ENCODE results near the gene SLC6A16. TPM values are rescaled to one million over a fixed set of nuclear protein-coding genes. Genes with fewer than 3 reads are reported as not detected.
"Not testable (repeated sequence)": the region's sequence is repeated elsewhere in the genome, so short reads cannot be mapped to it uniquely, and the experiment has no call there.

The SLC6A16 gene
- total RNA-seq, 1 experiment from 2014 or later, result 3.7 TPM

DNA sequence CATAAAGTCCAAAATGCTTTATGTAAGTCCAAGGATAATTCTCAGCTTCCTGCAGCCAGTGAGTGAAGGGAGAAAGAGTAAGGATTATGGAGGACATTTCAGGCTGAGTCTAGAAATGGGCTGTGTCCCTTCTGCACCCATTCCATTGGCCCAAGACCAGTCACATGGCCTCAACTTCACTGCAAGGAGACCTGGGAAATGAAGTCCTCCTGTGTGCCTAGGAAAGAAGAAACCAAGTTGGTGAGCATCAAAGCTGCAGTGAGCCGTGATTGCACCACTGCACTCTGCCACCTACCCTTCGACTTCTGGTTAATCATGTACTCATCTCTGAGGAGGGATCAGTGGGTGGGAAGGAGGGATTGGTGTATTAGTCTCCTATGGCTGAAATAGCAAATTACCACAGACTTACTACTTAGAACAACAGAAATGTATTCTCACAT is 6.6 kb upstream of the SLC6A16 start:
- Histone ChIP-seq H3K9me3 (ENCODE audit: low read depth, low read length, poor library complexity, severe bottlenecking) (no peaks in the 10 kb centered on the region), H3K4me1 (ENCODE audit: insufficient read depth, low read length, poor library complexity, severe bottlenecking) (no peaks in the 10 kb centered on the region), H3K27me3 (replicated peaks; ENCODE audit: insufficient read depth, low read depth, low read length, poor library complexity) (no peaks in the 10 kb centered on the region), H3K27ac (ENCODE audit: low read depth, low read length, poor library complexity, severe bottlenecking) (no peak overlapping the region), H3K36me3 (ENCODE audit: insufficient read depth, low read length, poor library complexity, severe bottlenecking) (no peaks in the 10 kb centered on the region), H3K4me3 (ENCODE audit: low read depth, low read length, poor library complexity, severe bottlenecking) (no peak overlapping the region)
- ChIA-PET CTCF (no interaction called here), POLR2A (ENCODE audit: low non-redundant PET) (interaction anchor here (0.6 kb wide), 1 partner anchor 604 kb away, joined by 4 read pairs; no protein-coding TSS in a partner anchor)
- DNase-seq (ENCODE audit: low spot score), result peak; percentile 79
- BruUV-seq (replicated peaks), result no TSS peak
- intact Hi-C loops (cut with micrococcal nuclease; ENCODE audit: unreplicated experiment), result no loop called here
- TF ChIP-seq CTCF (conservative IDR thresholded peaks at IDR 0.05; ENCODE audit: low read depth, low read length) (no peak), EZH2 (IDR thresholded peaks at IDR 0.05; ENCODE audit: borderline replicate concordance, low read depth, low read length, poor library complexity, severe bottlenecking) (no peak)

DNA sequence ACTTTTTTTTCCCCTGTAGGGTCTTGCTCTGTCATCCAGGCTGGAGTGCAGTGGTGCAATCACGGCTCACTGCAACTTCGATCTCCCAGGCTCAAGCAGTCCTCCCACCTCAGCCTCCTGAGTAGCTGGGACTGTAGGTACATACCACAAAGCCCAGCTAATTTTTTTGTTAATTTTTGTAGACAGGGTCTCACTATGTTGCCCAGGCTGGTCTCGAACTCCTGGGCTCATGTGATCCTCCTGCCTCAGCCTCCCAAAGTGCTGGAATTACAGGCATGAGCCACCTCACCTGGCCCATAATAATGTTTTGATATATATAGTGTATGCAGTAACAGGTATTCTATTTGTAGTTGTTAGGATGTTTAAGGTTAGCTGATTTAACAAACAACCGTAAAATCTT is 6.2 kb upstream of the SLC6A16 start:
- BruUV-seq (replicated peaks); DNase-seq (ENCODE audit: low spot score); H3K4me3 ChIP-seq (ENCODE audit: low read depth, low read length, poor library complexity, severe bottlenecking); CTCF ChIA-PET; H3K27ac ChIP-seq (ENCODE audit: low read depth, low read length, poor library complexity, severe bottlenecking); intact Hi-C loops (cut with micrococcal nuclease; ENCODE audit: unreplicated experiment); H3K36me3 ChIP-seq (ENCODE audit: insufficient read depth, low read length, poor library complexity, severe bottlenecking); H3K27me3 ChIP-seq (replicated peaks; ENCODE audit: insufficient read depth, low read depth, low read length, poor library complexity); H3K9me3 ChIP-seq (ENCODE audit: low read depth, low read length, poor library complexity, severe bottlenecking); H3K4me1 ChIP-seq (ENCODE audit: insufficient read depth, low read length, poor library complexity, severe bottlenecking): not testable (repeated sequence)
- POLR2A ChIA-PET (ENCODE audit: low non-redundant PET), result interaction anchor here (0.6 kb wide), 1 partner anchor 604 kb away, joined by 4 read pairs; no protein-coding TSS in a partner anchor

GRCh38 chr19:49328741-49329140 is 3.8 kb upstream of the SLC6A16 start:
- Histone ChIP-seq H3K36me3 (ENCODE audit: insufficient read depth, low read length, poor library complexity, severe bottlenecking) (no peaks in the 10 kb centered on the region), H3K9me3 (ENCODE audit: low read depth, low read length, poor library complexity, severe bottlenecking) (no peaks in the 10 kb centered on the region), H3K27me3 (replicated peaks; ENCODE audit: insufficient read depth, low read depth, low read length, poor library complexity) (no peaks in the 10 kb centered on the region), H3K4me3 (ENCODE audit: low read depth, low read length, poor library complexity, severe bottlenecking) (no peak overlapping the region), H3K27ac (ENCODE audit: low read depth, low read length, poor library complexity, severe bottlenecking) (no peak overlapping the region), H3K4me1 (ENCODE audit: insufficient read depth, low read length, poor library complexity, severe bottlenecking) (no peaks in the 10 kb centered on the region)
- BruUV-seq (replicated peaks), result no TSS peak
- intact Hi-C loops (cut with micrococcal nuclease; ENCODE audit: unreplicated experiment), result no loop called here
- TF ChIP-seq CTCF (conservative IDR thresholded peaks at IDR 0.05; ENCODE audit: low read depth, low read length), result no peak
- no peak for TF ChIP-seq EZH2 (IDR thresholded peaks at IDR 0.05; ENCODE audit: borderline replicate concordance, low read depth, low read length, poor library complexity, severe bottlenecking)
- ChIA-PET CTCF (no interaction called here), POLR2A (ENCODE audit: low non-redundant PET) (no interaction called here)
- no peak for DNase-seq (ENCODE audit: low spot score)

DNA sequence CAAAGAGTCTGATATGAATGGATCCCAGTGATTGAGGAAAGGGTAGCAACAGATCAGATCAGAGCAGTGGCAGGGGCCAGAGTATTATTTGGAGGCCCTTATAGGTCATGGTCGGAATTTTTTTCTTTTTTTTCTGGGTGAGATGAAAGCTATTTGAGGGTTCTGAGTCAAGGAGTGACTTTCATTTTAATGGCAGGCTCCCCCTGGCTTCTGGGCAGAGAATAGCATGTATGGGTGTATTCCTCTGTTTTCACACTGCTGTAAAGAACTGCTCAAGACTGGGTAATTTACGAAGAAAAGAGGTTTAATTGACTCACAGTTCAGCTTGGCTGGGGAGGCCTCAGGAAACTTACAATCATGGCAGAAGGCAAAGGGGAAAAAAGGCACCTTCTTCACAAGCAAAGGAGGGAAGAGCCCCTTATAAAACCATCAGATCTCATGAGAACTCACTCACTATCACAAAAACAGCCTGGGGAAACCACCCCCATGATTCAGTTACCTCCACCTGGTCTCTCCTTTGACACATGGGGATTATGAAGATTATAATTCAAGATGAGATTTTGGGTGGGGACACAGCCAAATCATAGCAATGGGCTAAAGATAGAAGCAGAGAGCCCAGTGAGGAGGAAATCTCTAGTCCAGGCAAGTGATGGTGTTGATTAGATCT is 3.0 kb upstream of the SLC6A16 start:
- TF ChIP-seq EZH2 (IDR thresholded peaks at IDR 0.05; ENCODE audit: borderline replicate concordance, low read depth, low read length, poor library complexity, severe bottlenecking) (no peak), CTCF (conservative IDR thresholded peaks at IDR 0.05; ENCODE audit: low read depth, low read length) (peak; percentile 69)
- no peaks in the 10 kb centered on the region for H3K27me3 ChIP-seq (replicated peaks; ENCODE audit: insufficient read depth, low read depth, low read length, poor library complexity)
- H3K27ac ChIP-seq (ENCODE audit: low read depth, low read length, poor library complexity, severe bottlenecking), result no peak overlapping the region
- no peak overlapping the region for H3K4me3 ChIP-seq (ENCODE audit: low read depth, low read length, poor library complexity, severe bottlenecking)
- POLR2A ChIA-PET (ENCODE audit: low non-redundant PET), result no interaction called here
- H3K9me3 ChIP-seq (ENCODE audit: low read depth, low read length, poor library complexity, severe bottlenecking), result peaks cover 6% of the 10 kb centered on the region
- BruUV-seq (replicated peaks), result no TSS peak
- H3K36me3 ChIP-seq (ENCODE audit: insufficient read depth, low read length, poor library complexity, severe bottlenecking), result no peaks in the 10 kb centered on the region
- intact Hi-C loops (cut with micrococcal nuclease; ENCODE audit: unreplicated experiment), result no loop called here
- CTCF ChIA-PET, result interaction anchor here (0.6 to 1.0 kb wide), 2 partner anchors 10 to 11 kb away, joined by 3 to 4 read pairs; no protein-coding TSS in a partner anchor
- peak; percentile 44 for DNase-seq (ENCODE audit: low spot score)
- no peaks in the 10 kb centered on the region for H3K4me1 ChIP-seq (ENCODE audit: insufficient read depth, low read length, poor library complexity, severe bottlenecking)
